A673 (cell line): ENCODE results near the gene ERF. TPM values are rescaled to one million over a fixed set of nuclear protein-coding genes. Genes with fewer than 3 reads are reported as not detected.

Experiments used
- BruUV-seq: library from RNA; stranded (reverse); fragments of 400-500 nt; replicated peaks from 2 replicates; lab custom pipeline; 2021; lab: Mats Ljungman, UMichigan
- CTCF ChIA-PET: fragments of 300-600 bp; sonication (Branson Sonifier 250); formaldehyde crosslinking; loops from one replicate; lab custom pipeline; 2022; ENCODE audit warnings: antibody characterized with exemption; lab: Charles Lee
- POLR2A ChIA-PET: fragments of 300-600 bp; sonication (Branson Sonifier 250); formaldehyde crosslinking; loops from one replicate; lab custom pipeline; 2022; ENCODE audit warnings: antibody characterized with exemption; ENCODE audit not compliant: low non-redundant PET; lab: Charles Lee
- DNase-seq: peaks from one replicate; pipeline ENCODE4 v3.0.0-alpha.2; 2015; ENCODE audit warnings: low spot score
- H3K27ac ChIP-seq: fragments of 200-600 bp; sonication (generic); 2 replicates; pipeline ENCODE4 v1.5.1; 2016; ENCODE audit warnings: mixed run types, low read depth, mild to moderate bottlenecking, mixed read lengths, antibody characterized with exemption, low read length; ENCODE audit not compliant: poor library complexity, severe bottlenecking
- H3K27me3 ChIP-seq: fragments of 200-600 bp; sonication (generic); replicated peaks from 2 replicates; pipeline ENCODE4 v1.6.1; 2017; ENCODE audit warnings: mixed run types, low read depth, mild to moderate bottlenecking, mixed read lengths, antibody characterized with exemption, low read length; ENCODE audit not compliant: insufficient read depth, poor library complexity
- H3K36me3 ChIP-seq: fragments of 200-600 bp; sonication (generic); 2 replicates; pipeline ENCODE4 v1.6.1; 2016; ENCODE audit warnings: mixed run types, mild to moderate bottlenecking, mixed read lengths, antibody characterized with exemption, low read length; ENCODE audit not compliant: insufficient read depth, poor library complexity, severe bottlenecking
- H3K4me1 ChIP-seq: fragments of 200-600 bp; sonication (generic); 2 replicates; pipeline ENCODE4 v1.6.1; 2017; ENCODE audit warnings: mixed run types, mild to moderate bottlenecking, mixed read lengths, antibody characterized with exemption, low read length; ENCODE audit not compliant: insufficient read depth, poor library complexity, severe bottlenecking
- H3K4me3 ChIP-seq: fragments of 200-600 bp; sonication (generic); 2 replicates; pipeline ENCODE4 v1.5.1; 2016; ENCODE audit warnings: low read depth, mixed run types, mild to moderate bottlenecking, mixed read lengths, low read length; ENCODE audit not compliant: poor library complexity, severe bottlenecking
- H3K9me3 ChIP-seq: fragments of 200-600 bp; sonication (generic); 2 replicates; pipeline ENCODE4 v1.6.1; 2016; ENCODE audit warnings: mixed run types, low read depth, mild to moderate bottlenecking, mixed read lengths, antibody characterized with exemption, low read length; ENCODE audit not compliant: poor library complexity, severe bottlenecking
- EZH2 ChIP-seq: fragments of 200-600 bp; sonication (generic); IDR thresholded peaks from 2 replicates; pipeline ENCODE4 v1.6.1; 2017; ENCODE audit warnings: borderline replicate concordance, low read depth, mild to moderate bottlenecking, mixed read lengths, antibody characterized with exemption, low read length; ENCODE audit not compliant: poor library complexity, severe bottlenecking
- intact Hi-C: fragments of 100-400 bp; cut with micrococcal nuclease; formaldehyde crosslinking; loops from one replicate; pipeline ENCODE4 v1.10.0; 2022; ENCODE audit not compliant: unreplicated experiment
- total RNA-seq: library from RNA; stranded (reverse); gene quantifications from 2 replicates; pipeline ENCODE4 v1.2.3, GENCODE V29; 2021
- TF ChIP-seq, protein P1 (sequence below): fragments of 300-800, 200-600 bp; sonication (generic); conservative IDR thresholded peaks from 2 replicates; pipeline ENCODE4 v1.5.1; 2017; ENCODE audit warnings: low read depth, mild to moderate bottlenecking, antibody characterized with exemption, low read length, moderate library complexity, mixed read lengths

The ERF gene
- total RNA-seq, 1 experiment from 2014 or later = 164 TPM

GRCh38 chr19:42201489-42202289 is 53.2 kb downstream of the ERF start:
- Histone ChIP-seq H3K36me3 (peaks cover 62% of the 10 kb centered on the region), H3K9me3 (no peaks in the 10 kb centered on the region), H3K27ac (no peak overlapping the region), H3K4me1 (no peaks in the 10 kb centered on the region), H3K27me3 (no peaks in the 10 kb centered on the region), H3K4me3 (no peak overlapping the region)
- DNase-seq = no peak
- ChIA-PET POLR2A (no interaction called here), CTCF (no interaction called here)
- no TSS peak for BruUV-seq
- intact Hi-C loops = no loop called here
- no peak for TF ChIP-seq EZH2
- TF ChIP-seq, protein P1, sequence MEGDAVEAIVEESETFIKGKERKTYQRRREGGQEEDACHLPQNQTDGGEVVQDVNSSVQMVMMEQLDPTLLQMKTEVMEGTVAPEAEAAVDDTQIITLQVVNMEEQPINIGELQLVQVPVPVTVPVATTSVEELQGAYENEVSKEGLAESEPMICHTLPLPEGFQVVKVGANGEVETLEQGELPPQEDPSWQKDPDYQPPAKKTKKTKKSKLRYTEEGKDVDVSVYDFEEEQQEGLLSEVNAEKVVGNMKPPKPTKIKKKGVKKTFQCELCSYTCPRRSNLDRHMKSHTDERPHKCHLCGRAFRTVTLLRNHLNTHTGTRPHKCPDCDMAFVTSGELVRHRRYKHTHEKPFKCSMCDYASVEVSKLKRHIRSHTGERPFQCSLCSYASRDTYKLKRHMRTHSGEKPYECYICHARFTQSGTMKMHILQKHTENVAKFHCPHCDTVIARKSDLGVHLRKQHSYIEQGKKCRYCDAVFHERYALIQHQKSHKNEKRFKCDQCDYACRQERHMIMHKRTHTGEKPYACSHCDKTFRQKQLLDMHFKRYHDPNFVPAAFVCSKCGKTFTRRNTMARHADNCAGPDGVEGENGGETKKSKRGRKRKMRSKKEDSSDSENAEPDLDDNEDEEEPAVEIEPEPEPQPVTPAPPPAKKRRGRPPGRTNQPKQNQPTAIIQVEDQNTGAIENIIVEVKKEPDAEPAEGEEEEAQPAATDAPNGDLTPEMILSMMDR = no peak

DNA sequence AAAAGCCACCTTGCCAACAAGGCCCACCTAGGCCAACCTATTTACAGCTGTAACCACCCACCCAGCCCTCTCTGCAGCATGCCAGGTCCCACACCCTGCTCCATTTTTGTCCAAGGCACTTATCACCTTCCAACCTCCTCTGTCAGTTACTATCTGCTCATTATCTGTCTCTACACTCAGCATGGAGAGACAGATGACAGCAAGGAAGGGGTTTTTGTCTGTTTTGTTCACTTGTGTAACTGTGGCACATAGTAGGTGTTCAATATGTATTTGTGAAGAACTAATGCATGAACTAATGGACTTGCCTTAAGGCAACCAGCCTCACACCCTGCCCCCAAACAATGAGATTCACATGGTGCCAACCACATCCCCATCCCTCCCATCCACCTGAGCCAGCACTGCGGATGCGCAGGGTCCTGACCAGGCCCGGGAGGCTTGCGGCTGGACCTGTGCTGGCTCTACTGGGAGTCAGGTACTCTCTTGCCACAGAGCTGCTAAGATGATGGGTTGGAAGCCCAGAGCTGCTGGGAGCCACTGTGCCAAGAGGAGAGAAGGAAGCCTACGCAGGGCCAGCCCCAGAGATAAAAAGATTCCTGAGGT is 54.7 kb downstream of the ERF start:
- DNase-seq = no peak

GRCh38 chr19:42199440-42200115 is 55.4 kb downstream of the ERF start:
- intact Hi-C loops = no loop called here
- TF ChIP-seq, protein P1 = 0 out of 2 replicates have a peak, but pooled peaks have one; percentile 22
- TF ChIP-seq EZH2 = no peak
- Histone ChIP-seq H3K27ac (no peak overlapping the region), H3K4me3 (no peak overlapping the region), H3K9me3 (no peaks in the 10 kb centered on the region), H3K27me3 (no peaks in the 10 kb centered on the region), H3K36me3 (peaks cover 51% of the 10 kb centered on the region), H3K4me1 (no peaks in the 10 kb centered on the region)
- POLR2A ChIA-PET = no interaction called here
- CTCF ChIA-PET = no interaction called here
- no TSS peak for BruUV-seq
- DNase-seq = no peak

More for the DNA sequence above, 54.7 kb downstream of the ERF start:
- intact Hi-C loops = no loop called here
- Histone ChIP-seq H3K4me3 (no peak overlapping the region), H3K27me3 (no peaks in the 10 kb centered on the region), H3K27ac (no peak overlapping the region), H3K36me3 (peaks cover 56% of the 10 kb centered on the region), H3K4me1 (no peaks in the 10 kb centered on the region), H3K9me3 (no peaks in the 10 kb centered on the region)
- POLR2A ChIA-PET = no interaction called here
- no peak for TF ChIP-seq EZH2
- TF ChIP-seq, protein P1 = no peak
- BruUV-seq = no TSS peak
- CTCF ChIA-PET = no interaction called here
